Hepatocyte (in vitro differentiated cells): Measurements from ENCODE around the gene ISM1.

Experiments used
- EZH2 ChIP-seq: fragments of 200-600 bp; sonication (generic); IDR thresholded peaks from 2 replicates; pipeline ENCODE4 v1.6.1; 2016; ENCODE audit warnings: antibody characterized with exemption, mild to moderate bottlenecking, borderline replicate concordance
- TF ChIP-seq, protein P1 (sequence below): fragments of 200-600 bp; sonication (generic); IDR thresholded peaks from 2 replicates; pipeline ENCODE4 v1.5.1; 2016; ENCODE audit warnings: antibody characterized with exemption, mild to moderate bottlenecking; ENCODE audit not compliant: poor library complexity

DNA sequence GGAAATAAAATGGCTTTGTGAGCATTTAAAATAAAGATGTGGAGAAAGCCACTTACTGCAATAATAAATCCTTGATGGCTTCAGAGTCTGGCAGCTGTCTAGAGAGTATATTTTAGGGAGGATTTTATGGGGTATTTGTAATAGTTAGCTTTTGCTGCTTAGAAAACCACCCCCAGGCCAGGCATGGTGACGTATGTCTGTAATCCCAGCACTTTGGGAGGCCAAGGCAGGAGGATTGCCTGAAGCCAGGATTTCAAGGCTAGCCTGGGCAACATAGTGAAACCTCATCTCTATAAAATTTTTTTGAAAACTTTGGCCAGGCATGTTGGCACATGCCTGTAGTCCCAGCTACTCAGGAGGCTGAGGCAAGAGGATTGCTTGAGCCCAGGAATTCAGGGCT is 63.8 kb downstream of the ISM1 start:
- TF ChIP-seq, protein P1, sequence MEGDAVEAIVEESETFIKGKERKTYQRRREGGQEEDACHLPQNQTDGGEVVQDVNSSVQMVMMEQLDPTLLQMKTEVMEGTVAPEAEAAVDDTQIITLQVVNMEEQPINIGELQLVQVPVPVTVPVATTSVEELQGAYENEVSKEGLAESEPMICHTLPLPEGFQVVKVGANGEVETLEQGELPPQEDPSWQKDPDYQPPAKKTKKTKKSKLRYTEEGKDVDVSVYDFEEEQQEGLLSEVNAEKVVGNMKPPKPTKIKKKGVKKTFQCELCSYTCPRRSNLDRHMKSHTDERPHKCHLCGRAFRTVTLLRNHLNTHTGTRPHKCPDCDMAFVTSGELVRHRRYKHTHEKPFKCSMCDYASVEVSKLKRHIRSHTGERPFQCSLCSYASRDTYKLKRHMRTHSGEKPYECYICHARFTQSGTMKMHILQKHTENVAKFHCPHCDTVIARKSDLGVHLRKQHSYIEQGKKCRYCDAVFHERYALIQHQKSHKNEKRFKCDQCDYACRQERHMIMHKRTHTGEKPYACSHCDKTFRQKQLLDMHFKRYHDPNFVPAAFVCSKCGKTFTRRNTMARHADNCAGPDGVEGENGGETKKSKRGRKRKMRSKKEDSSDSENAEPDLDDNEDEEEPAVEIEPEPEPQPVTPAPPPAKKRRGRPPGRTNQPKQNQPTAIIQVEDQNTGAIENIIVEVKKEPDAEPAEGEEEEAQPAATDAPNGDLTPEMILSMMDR, result no peak
- TF ChIP-seq EZH2, result no peak
